K562 (cell line): ENCODE results near the gene SMCO4. TPM values are rescaled to one million over a fixed set of nuclear protein-coding genes. Genes with fewer than 3 reads are reported as not detected.

Experiments used
- ATAC-seq: fragments of 200-7000 bp; cut with Tn5 transposase; 3 replicates; pipeline ENCODE4 v1.9.1; 2020; ENCODE audit warnings: moderate library complexity
- BruUV-seq: library from RNA; stranded (reverse); fragments of 400-500 nt; replicated peaks from 2 replicates; lab custom pipeline; 2021; lab: Mats Ljungman, UMichigan
- CTCF ChIA-PET: fragments of 300-600 bp; formaldehyde crosslinking; extraction: SDS; loops from one replicate; lab custom pipeline; 2021; ENCODE audit warnings: low intra/inter-chr PET ratio; lab: Yijun Ruan, JAX
- POLR2A ChIA-PET: fragments of 300-600, 350-650 bp; sonication (Branson Sonifier 250); formaldehyde crosslinking; extraction: SDS; loops from one replicate; lab custom pipeline; 2021; ENCODE audit warnings: antibody characterized with exemption, inconsistent platforms; lab: Yijun Ruan, JAX
- DNase-seq, 4 experiments: peaks; one replicate each; pipeline versions ENCODE4 v3.0.0 to v3.0.0-alpha.2; 2011 to 2018; ENCODE audit warnings: low spot score in 3 of 4, mixed read lengths in 3 of 4; ENCODE audit errors: extremely low read depth in 1 of 4
- FAIRE-seq: peaks from 2 replicates; lab custom pipeline; 2011; peaks lifted over from hg19 to GRCh38; lab: Jason Lieb, UNC
- H2AFZ ChIP-seq: 2 replicates; pipeline ENCODE4 v1.6.0; 2011; ENCODE audit warnings: low read depth, low read length, control low read depth, inconsistent platforms
- H3K27ac ChIP-seq: fragments of 200-600 bp; 3 replicates; pipeline ENCODE4 v1.8.0; 2011; ENCODE audit warnings: low read depth, mild to moderate bottlenecking, control low read depth, inconsistent platforms, low read length, moderate library complexity, mixed read lengths; ENCODE audit errors: extremely low read depth
- H3K27me3 ChIP-seq, 2 experiments: fragments of 300-600 bp in 1 of 2; 2 replicates in 1 of 2; 3 replicates in 1 of 2; pipeline versions ENCODE4 v1.6.0 to v1.8.0; 2011; ENCODE audit warnings: inconsistent platforms in 2 of 2, low read length in 2 of 2, mild to moderate bottlenecking in 1 of 2, mixed read lengths in 1 of 2, moderate library complexity in 1 of 2; ENCODE audit not compliant: control insufficient read depth in 2 of 2, insufficient read depth in 2 of 2
- H3K36me3 ChIP-seq: fragments of 300-600 bp; 3 replicates; pipeline ENCODE4 v1.8.0; 2011; ENCODE audit warnings: mild to moderate bottlenecking, low read length, inconsistent platforms; ENCODE audit not compliant: control insufficient read depth, insufficient read depth
- H3K4me1 ChIP-seq, 2 experiments: fragments of 200-600 bp in 1 of 2; replicated peaks in 1 of 2; 2 replicates in 1 of 2; 3 replicates in 1 of 2; pipeline versions ENCODE4 v1.5.1 to v1.8.0; 2011; ENCODE audit warnings: inconsistent platforms in 2 of 2, low read length in 2 of 2, mild to moderate bottlenecking in 1 of 2, mixed read lengths in 1 of 2, moderate library complexity in 1 of 2; ENCODE audit not compliant: control insufficient read depth in 2 of 2, insufficient read depth in 2 of 2
- H3K4me2 ChIP-seq: 2 replicates; pipeline ENCODE4 v1.6.1; 2011; ENCODE audit warnings: low read length, control low read depth, inconsistent platforms, mixed read lengths; ENCODE audit not compliant: insufficient read depth
- H3K4me3 ChIP-seq: fragments of 200-600 bp; sonication (generic), shearing (Covaris generic); 2 replicates; pipeline ENCODE4 v1.5.1; 2016; ENCODE audit warnings: control low read depth, inconsistent platforms
- H3K79me2 ChIP-seq: fragments of 200-600 bp; 3 replicates; pipeline ENCODE4 v1.8.0; 2011; ENCODE audit warnings: low read length, inconsistent platforms; ENCODE audit not compliant: control insufficient read depth, insufficient read depth
- H3K9ac ChIP-seq, 2 experiments: 2 replicates each; pipeline versions ENCODE4 v1.6.0 to v1.6.1; 2011; ENCODE audit warnings: low read depth in 2 of 2, low read length in 2 of 2, control low read depth in 1 of 2, inconsistent platforms in 1 of 2, mild to moderate bottlenecking in 1 of 2, mixed read lengths in 1 of 2; ENCODE audit not compliant: insufficient read depth in 1 of 2
- H3K9me1 ChIP-seq: one replicate; pipeline ENCODE4 v1.6.0; 2011; ENCODE audit warnings: inconsistent platforms, mild to moderate bottlenecking, low read length, moderate library complexity; ENCODE audit not compliant: control insufficient read depth, insufficient read depth
- H3K9me3 ChIP-seq: replicated peaks from 2 replicates; pipeline ENCODE4 v1.5.1; 2011; ENCODE audit warnings: low read depth, low read length, inconsistent platforms; ENCODE audit not compliant: control insufficient read depth, insufficient read depth
- H4K20me1 ChIP-seq: replicated peaks from 2 replicates; pipeline ENCODE4 v1.6.1; 2011; ENCODE audit warnings: low read length, inconsistent platforms, mixed read lengths; ENCODE audit not compliant: control insufficient read depth, insufficient read depth
- ATF1 ChIP-seq, 2 experiments: fragments of 450-650 bp in 1 of 2; IDR thresholded peaks; 2 replicates each; pipeline ENCODE4 v1.6.1; 2016; ENCODE audit warnings: missing compliant biosample characterization in 1 of 2, missing genetic modification characterization in 1 of 2
- BCOR ChIP-seq: fragments of 450-650 bp; IDR thresholded peaks from 2 replicates; pipeline ENCODE4 v1.6.1; 2016
- CBX2 ChIP-seq: fragments of 200-600 bp; sonication (generic); IDR thresholded peaks from one replicate; pipeline ENCODE4 v1.6.1; 2012; ENCODE audit warnings: mild to moderate bottlenecking, low read length, inconsistent platforms; ENCODE audit not compliant: insufficient read depth, poor library complexity, severe bottlenecking
- MEIS2 ChIP-seq: fragments of 450-650 bp; IDR thresholded peaks from 2 replicates; pipeline ENCODE4 v1.6.1; 2014; ENCODE audit warnings: mild to moderate bottlenecking; ENCODE audit not compliant: partially characterized antibody
- MXI1 ChIP-seq: IDR thresholded peaks from 2 replicates; pipeline ENCODE4 v1.6.1; 2011; ENCODE audit warnings: low read depth, mild to moderate bottlenecking, improper control_type of control experiment, low read length
- SIN3B ChIP-seq: fragments of 450-650 bp; IDR thresholded peaks from 2 replicates; pipeline ENCODE4 v1.6.1; 2017; ENCODE audit warnings: low read depth, mild to moderate bottlenecking, moderate library complexity
- SIRT6 ChIP-seq: IDR thresholded peaks from one replicate; pipeline ENCODE4 v1.6.1; 2012; ENCODE audit warnings: low read depth, mild to moderate bottlenecking, control low read depth, inconsistent platforms, low read length, moderate library complexity
- SNIP1 ChIP-seq: fragments of 450-650 bp; IDR thresholded peaks from 2 replicates; pipeline ENCODE4 v1.7.1; 2017; ENCODE audit warnings: low read depth, mild to moderate bottlenecking
- SPI1 ChIP-seq: IDR thresholded peaks from 2 replicates; pipeline ENCODE4 v1.6.1; 2011; ENCODE audit warnings: low read depth, low read length, control low read depth, borderline replicate concordance
- WGBS: fragments of 100-300 bp; shearing (Covaris generic); methylation state at CpG from one replicate; pipeline ENCODE4 v1.1.6; 2016; ENCODE audit warnings: low coverage, mixed read lengths; ENCODE audit not compliant: insufficient coverage; ENCODE audit errors: missing lambda C conversion rate; 5-methylcytosine and 5-hydroxymethylcytosine counted together
- in situ Hi-C: fragments of 300-500 bp; cut with MboI; formaldehyde crosslinking; loops from 4 replicates; pipeline ENCODE4 v1.15.0; 2018; ENCODE audit warnings: inconsistent platforms, mixed read lengths
- intact Hi-C: fragments of 100-400 bp; cut with micrococcal nuclease; formaldehyde crosslinking; loops from 2 replicates; pipeline ENCODE4 v1.14.2; 2022
- polyA plus RNA-seq, 8 experiments: library from polyadenylated mRNA; depleted of rRNA in 4 of 8; stranded (reverse) in 5 of 8; unstranded in 3 of 8; fragments of >200 nt; fragmentation: Nextera tagmentation in 2 of 8; fragmentation: Illumina TruSeq in 1 of 8; extraction: Ambion mirVana in 2 of 8; extraction: Trizol in 1 of 8; gene quantifications; 2 replicates each; pipeline versions ENCODE4 v1.2.1 to v1.2.3, GENCODE V29; 2011 to 2014; ENCODE audit warnings: inconsistent platforms in 1 of 8, missing spikeins in 1 of 8
- total RNA-seq, 7 experiments: library from RNA; depleted of rRNA in 6 of 7; stranded (reverse); fragments of >200 nt in 6 of 7; fragmentation: Illumina TruSeq in 2 of 7; extraction: Trizol in 2 of 7; gene quantifications; 2 replicates each; pipeline versions ENCODE4 v1.2.1 to v1.2.3, GENCODE V29; 2011 to 2021; ENCODE audit warnings: low replicate concordance in 1 of 7
- TF ChIP-seq, protein P1 (sequence below): fragments of 250-450 bp; sonication (Bioruptor Pico); IDR thresholded peaks from 2 replicates; pipeline ENCODE4 v1.4.0; 2020; ENCODE audit warnings: mild to moderate bottlenecking, moderate library complexity

Gene SMCO4
- total and polyA plus RNA-seq, 9 of the 15 experiments (the other 6 are each of a cell fraction or from before 2014, with no cell fraction given), result 1.8 to 27.8 (median 15.3) TPM

DNA sequence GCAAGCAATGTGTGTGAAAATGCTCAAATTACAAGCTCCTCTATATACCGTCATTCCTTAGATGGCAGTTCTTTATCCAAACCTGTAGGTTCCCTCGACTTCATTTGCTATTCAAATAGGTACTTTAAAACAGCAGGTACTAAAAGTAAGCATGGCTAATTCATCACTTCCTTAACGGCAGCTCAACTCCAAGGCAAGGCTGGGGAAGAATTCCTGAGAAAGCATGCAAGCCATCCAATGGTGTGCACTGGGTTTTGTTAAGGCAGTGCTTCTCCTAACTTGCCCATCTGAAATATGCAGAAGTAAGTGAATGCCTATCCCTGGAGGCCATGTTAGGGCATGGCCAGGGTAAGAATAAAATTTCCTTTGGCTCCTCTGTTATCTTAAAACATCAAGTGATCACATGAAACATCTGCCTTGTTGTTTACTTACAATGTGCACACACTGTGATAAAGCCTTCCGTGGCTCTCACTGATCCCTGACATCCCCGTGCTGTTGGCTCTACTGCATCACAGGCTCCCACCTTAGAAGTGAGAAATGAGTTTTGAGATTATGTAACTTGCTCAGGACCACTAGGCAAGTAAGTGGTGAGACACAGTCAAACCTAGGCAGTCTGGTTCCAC lies 52.1 kb downstream of the SMCO4 start (continued):
- TF ChIP-seq, protein P1, sequence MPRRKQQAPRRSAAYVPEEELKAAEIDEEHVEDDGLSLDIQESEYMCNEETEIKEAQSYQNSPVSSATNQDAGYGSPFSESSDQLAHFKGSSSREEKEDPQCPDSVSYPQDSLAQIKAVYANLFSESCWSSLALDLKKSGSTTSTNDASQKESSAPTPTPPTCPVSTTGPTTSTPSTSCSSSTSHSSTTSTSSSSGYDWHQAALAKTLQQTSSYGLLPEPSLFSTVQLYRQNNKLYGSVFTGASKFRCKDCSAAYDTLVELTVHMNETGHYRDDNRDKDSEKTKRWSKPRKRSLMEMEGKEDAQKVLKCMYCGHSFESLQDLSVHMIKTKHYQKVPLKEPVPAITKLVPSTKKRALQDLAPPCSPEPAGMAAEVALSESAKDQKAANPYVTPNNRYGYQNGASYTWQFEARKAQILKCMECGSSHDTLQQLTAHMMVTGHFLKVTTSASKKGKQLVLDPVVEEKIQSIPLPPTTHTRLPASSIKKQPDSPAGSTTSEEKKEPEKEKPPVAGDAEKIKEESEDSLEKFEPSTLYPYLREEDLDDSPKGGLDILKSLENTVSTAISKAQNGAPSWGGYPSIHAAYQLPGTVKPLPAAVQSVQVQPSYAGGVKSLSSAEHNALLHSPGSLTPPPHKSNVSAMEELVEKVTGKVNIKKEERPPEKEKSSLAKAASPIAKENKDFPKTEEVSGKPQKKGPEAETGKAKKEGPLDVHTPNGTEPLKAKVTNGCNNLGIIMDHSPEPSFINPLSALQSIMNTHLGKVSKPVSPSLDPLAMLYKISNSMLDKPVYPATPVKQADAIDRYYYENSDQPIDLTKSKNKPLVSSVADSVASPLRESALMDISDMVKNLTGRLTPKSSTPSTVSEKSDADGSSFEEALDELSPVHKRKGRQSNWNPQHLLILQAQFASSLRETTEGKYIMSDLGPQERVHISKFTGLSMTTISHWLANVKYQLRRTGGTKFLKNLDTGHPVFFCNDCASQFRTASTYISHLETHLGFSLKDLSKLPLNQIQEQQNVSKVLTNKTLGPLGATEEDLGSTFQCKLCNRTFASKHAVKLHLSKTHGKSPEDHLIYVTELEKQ (CRISPR knock-in tag), result no peak
- TF ChIP-seq ATF1 (CRISPR knock-in tag; IDR thresholded peaks at IDR 0.05) (no peak), ATF1 (tag; IDR thresholded peaks at IDR 0.05) (no peak), MEIS2 (no peak), SNIP1 (no peak), SPI1 (no peak), SIRT6 (no peak)

DNA sequence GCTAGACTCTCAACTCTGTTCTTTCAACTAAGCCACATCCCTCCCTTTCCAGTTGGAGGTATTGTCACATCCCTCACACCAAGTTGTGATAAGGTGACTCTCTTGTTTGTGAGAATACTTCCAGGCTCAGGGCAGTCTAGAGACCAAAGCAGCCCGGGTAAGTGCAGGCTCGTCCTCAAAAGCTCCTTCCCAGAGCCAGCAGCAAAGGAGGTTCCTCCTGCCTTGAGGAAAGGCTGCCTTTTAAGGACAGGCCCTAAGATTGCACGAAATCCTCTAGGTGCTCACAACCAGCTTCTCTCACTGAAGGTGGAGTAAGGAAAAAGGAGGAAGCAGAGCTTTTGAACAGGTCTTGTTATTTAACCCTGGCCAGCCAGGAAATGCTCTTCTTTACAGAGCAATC lies 53.4 kb downstream of the SMCO4 start:
- ATAC-seq (no peak), FAIRE-seq (no peak), DNase-seq (no peak)
- H3K9me1 ChIP-seq, result no peaks in the 10 kb centered on the region
- no peaks in the 10 kb centered on the region for H3K36me3 ChIP-seq
- H3K4me2 ChIP-seq, result no peak overlapping the region
- peaks cover 0 to 2% of the 10 kb centered on the region in 2 experiments; a peak in 2 of 5 replicates for H3K4me1 ChIP-seq
- peaks cover 26% of the 10 kb centered on the region for H4K20me1 ChIP-seq
- POLR2A ChIA-PET, result interaction anchor here (1.0 to 1.5 kb wide), 2 partner anchors 10 to 15 kb away, joined by 3 to 4 read pairs; no protein-coding TSS in a partner anchor
- TF ChIP-seq CBX2 (no peak), SIN3B (no peak), BCOR (no peak), MXI1 (no peak)
- no peak overlapping the region for H3K4me3 ChIP-seq
- intact Hi-C loops, result no loop called here
- H3K9me3 ChIP-seq, result no peaks in the 10 kb centered on the region
- BruUV-seq, result no TSS peak
- H3K27ac ChIP-seq, result no peak overlapping the region
- no peak overlapping the region for H3K9ac ChIP-seq
- H3K79me2 ChIP-seq, result no peaks in the 10 kb centered on the region
- WGBS, result 11% methylated on average over 3 of the region's 3 CpGs
- CTCF ChIA-PET, result no interaction called here
- H3K27me3 ChIP-seq, result peaks cover 0 to 4% of the 10 kb centered on the region in 2 experiments; a peak in 1 of 5 replicates
- no peak overlapping the region for H2AFZ ChIP-seq
- in situ Hi-C loops, result no loop called here
